ENCODE measurements around the gene TUBB3.

DNA sequence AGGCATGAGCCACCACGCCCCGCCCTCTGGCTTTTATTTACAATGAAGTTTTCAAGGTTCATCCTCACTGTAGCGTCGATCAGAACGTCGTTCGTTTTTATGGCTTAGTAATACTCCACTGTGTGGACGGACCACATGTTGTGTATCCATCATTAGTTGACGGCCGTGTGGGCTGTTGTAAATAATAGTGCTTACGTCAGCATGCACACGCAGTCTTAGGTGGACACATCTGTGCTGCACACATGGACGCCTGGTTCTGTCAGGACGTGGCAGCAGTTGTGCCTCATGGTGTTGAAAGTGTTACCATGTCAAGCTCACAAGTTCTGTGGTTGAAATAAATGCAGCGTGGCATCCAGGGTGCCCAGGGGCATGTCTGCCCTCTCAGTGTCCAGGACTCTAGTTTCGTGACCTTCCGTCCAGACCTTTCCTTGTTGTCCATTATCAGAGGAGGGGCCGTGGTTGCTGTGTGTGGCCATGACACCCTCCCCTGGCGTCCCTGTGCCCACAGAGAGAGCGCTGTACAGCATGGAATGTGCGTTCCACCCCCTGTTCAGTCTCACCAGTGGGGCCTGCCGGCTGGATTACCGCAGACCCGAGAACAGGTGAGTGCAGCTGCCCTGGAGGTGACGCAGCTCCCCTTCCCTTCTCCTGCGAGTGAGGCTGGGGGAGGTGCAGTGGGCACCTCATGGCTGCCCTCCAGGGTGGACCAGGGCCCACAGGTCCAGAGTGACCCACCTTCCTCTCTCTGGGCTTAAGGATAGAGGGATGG, 27.5 kb upstream of the TUBB3 start:
- peak; percentile 26; the same call in 1 of the 2 replicates for TF ChIP-seq POLR2AphosphoS5 (IDR thresholded peaks at IDR 0.05; ENCODE audit: low read depth, low read length)
- no peak for TF ChIP-seq POLR2A (IDR thresholded peaks at IDR 0.05; ENCODE audit: low read depth, low read length)

Measured in GM12892 (cell line).